ENCODE measurements around the gene NEDD4L. TPM values are rescaled to one million over a fixed set of nuclear protein-coding genes. Genes with fewer than 3 reads are reported as not detected.

The NEDD4L gene
- total RNA-seq, 3 donors from 2014 or later = 161 to 309 (median 256) TPM

DNA sequence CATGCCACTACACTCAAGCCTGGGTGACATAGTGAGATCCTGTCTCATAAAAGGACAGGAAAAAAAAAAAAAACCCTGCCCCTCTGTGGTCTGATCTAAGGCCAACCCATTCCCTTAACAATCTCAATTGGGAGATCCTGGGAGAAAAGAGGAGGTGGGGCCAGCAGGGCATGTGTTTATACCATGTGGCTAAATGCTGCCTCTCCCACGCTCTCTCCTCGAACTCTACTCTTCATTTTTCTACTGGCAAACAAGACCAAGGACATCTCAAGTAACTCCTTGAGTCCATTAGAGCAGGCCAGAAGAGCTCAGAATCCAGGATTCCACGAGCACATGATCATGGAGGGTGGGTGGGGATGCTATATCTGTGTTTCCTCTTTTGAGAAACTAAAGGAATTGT, 16.7 kb upstream of the NEDD4L start:
- intact Hi-C loops (cut with DNase I, micrococcal nuclease) = no loop called here
- Histone ChIP-seq H3K4me3 (no peak overlapping the region), H3K4me1 (ENCODE audit: low read depth) (peaks cover 15% of the 10 kb centered on the region), H3K36me3 (ENCODE audit: low read depth) (no peaks in the 10 kb centered on the region), H3K9me3 (no peaks in the 10 kb centered on the region)
- ATAC-seq (no peak), DNase-seq (no peak)
- TF ChIP-seq, protein P1, sequence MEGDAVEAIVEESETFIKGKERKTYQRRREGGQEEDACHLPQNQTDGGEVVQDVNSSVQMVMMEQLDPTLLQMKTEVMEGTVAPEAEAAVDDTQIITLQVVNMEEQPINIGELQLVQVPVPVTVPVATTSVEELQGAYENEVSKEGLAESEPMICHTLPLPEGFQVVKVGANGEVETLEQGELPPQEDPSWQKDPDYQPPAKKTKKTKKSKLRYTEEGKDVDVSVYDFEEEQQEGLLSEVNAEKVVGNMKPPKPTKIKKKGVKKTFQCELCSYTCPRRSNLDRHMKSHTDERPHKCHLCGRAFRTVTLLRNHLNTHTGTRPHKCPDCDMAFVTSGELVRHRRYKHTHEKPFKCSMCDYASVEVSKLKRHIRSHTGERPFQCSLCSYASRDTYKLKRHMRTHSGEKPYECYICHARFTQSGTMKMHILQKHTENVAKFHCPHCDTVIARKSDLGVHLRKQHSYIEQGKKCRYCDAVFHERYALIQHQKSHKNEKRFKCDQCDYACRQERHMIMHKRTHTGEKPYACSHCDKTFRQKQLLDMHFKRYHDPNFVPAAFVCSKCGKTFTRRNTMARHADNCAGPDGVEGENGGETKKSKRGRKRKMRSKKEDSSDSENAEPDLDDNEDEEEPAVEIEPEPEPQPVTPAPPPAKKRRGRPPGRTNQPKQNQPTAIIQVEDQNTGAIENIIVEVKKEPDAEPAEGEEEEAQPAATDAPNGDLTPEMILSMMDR (IDR thresholded peaks at IDR 0.05) = no peak

DNA sequence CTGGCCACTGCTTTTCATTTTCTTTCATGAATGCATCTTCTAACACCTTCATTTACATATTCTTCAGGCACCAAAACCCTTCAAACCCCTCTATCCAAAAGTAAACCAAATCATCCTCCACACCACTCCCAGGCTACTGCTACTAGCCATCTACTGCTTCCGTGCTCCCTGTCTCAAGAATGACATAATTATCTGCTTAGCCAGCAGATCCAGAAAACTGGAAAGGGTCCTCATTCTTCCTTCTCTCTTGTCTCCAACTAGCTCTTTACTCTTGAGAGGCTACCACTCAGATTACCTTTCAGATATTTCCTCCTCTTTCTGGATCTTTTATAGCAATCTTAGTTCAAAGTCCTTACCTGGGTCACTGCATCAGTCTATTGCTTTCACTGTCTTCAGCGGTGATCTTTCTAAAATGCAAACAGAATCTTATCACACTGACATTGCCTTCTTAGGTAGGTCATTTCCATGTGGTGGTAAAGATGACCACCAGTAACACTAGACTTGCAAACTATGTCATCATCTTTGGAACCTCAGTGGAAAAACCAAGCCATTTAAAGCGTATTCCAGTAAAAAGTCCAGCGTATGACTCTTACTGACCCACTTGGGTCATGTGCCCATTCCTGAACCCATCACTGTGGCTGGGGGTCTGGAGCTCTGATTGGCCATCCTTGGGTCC, 15.8 kb upstream of the NEDD4L start:
- DNase-seq (no peak), ATAC-seq (peak; percentile 58)
- intact Hi-C loops (cut with DNase I, micrococcal nuclease) = no loop called here
- H3K4me1 ChIP-seq (ENCODE audit: low read depth) = peaks cover 15% of the 10 kb centered on the region
- TF ChIP-seq, protein P1 (IDR thresholded peaks at IDR 0.05) = no peak
- H3K36me3 ChIP-seq (ENCODE audit: low read depth) = no peaks in the 10 kb centered on the region
- H3K4me3 ChIP-seq = no peak overlapping the region
- no peaks in the 10 kb centered on the region for H3K9me3 ChIP-seq

DNA sequence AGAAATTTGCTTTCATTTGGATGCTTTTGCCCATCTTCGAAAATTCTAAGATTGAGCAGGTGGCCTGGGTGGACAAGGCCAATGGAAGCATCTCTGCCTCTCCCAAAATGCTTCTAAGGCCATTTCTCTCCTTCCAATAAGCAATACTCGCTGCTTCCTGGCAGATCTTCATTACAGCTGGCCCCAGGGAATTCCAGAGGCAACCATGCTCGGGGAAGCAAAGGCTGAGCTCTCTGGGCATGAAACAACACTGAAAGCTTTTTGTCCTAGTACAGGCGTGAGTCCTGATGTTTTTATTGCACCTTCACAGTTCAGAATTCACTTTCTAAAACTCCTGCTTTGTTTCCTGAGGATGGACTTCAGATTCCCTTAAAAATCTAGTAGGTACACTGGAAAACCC, 11.8 kb upstream of the NEDD4L start:
- ATAC-seq (no peak), DNase-seq (no peak)
- no peak overlapping the region for H3K4me3 ChIP-seq
- no peaks in the 10 kb centered on the region for H3K9me3 ChIP-seq
- no peaks in the 10 kb centered on the region for H3K4me1 ChIP-seq (ENCODE audit: low read depth)
- intact Hi-C loops (cut with DNase I, micrococcal nuclease) = no loop called here
- TF ChIP-seq, protein P1 (IDR thresholded peaks at IDR 0.05) = no peak
- no peaks in the 10 kb centered on the region for H3K36me3 ChIP-seq (ENCODE audit: low read depth)

DNA sequence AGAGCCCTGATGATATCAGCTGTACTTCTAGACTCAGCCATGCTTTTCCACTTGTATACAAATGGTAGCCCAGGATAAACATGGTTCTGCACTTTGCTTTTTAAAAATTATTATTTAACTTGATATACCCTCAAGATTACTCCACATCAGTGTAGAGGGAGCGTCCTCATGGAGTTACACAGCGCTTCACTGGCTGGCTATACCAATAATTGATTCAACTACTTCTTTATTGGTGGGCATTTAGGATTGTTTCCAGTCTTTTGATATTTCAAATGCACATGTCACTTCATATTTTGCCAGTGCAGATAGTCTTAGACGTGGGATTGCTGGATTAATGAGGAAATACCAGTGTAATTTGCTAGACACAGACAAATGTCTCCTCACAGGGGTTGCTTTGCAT, 10.8 kb upstream of the NEDD4L start:
- intact Hi-C loops (cut with DNase I, micrococcal nuclease) = no loop called here
- no peaks in the 10 kb centered on the region for H3K36me3 ChIP-seq (ENCODE audit: low read depth)
- no peaks in the 10 kb centered on the region for H3K9me3 ChIP-seq
- H3K4me3 ChIP-seq = no peak overlapping the region
- no peaks in the 10 kb centered on the region for H3K4me1 ChIP-seq (ENCODE audit: low read depth)
- TF ChIP-seq, protein P1 (IDR thresholded peaks at IDR 0.05) = no peak
- no peak for ATAC-seq
- no peak for DNase-seq

DNA sequence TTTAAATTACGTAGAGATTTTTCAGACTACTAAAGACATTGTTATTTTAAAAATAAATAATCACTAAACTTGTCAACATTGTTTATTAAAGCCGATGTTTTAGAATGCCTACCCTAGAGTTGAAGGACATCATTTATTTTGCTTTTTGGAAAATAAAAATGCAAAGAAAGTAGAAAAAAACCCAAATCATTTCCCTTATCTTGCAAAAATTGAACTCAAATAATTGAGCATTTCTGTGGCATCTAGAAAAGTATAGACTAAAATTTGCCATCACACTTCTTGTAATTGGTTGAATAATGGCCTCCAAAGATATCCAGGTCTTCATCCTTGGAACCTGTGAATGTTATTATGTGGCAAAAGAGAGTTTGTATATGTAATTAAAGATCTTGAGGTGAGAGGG, 9.7 kb upstream of the NEDD4L start:
- TF ChIP-seq, protein P1 (IDR thresholded peaks at IDR 0.05) = no peak
- Histone ChIP-seq H3K36me3 (ENCODE audit: low read depth) (no peaks in the 10 kb centered on the region), H3K9me3 (no peaks in the 10 kb centered on the region), H3K4me1 (ENCODE audit: low read depth) (no peaks in the 10 kb centered on the region), H3K4me3 (no peak overlapping the region)
- DNase-seq (no peak), ATAC-seq (no peak)
- intact Hi-C loops (cut with DNase I, micrococcal nuclease) = no loop called here

DNA sequence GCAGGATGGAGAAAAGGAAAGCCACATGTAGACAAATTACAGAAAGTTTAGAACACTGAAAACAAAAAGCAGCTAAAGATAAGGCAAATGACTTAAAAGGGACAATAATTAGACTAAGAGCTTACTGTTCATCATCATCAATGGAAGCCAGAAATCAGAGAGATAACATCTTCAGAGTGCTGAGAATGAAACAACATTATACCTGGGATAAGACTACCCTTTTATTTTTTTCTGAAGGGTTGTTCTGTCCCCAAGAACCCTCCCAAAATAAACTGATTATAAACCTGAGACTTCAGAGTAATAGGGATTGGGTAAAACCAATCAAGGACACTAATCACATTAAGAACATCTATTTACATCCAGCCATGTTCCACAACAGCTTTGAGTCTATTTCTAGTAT, 6.9 kb upstream of the NEDD4L start:
- Histone ChIP-seq H3K4me1 (ENCODE audit: low read depth) (peaks cover 4% of the 10 kb centered on the region), H3K4me3 (no peak overlapping the region), H3K9me3 (no peaks in the 10 kb centered on the region), H3K36me3 (ENCODE audit: low read depth) (no peaks in the 10 kb centered on the region)
- intact Hi-C loops (cut with DNase I, micrococcal nuclease) = no loop called here
- TF ChIP-seq, protein P1 (IDR thresholded peaks at IDR 0.05) = no peak
- no peak for DNase-seq
- no peak for ATAC-seq
